A549 (cell line): ENCODE data around the gene PDE6G.

Experiments
- CBX8 ChIP-seq: fragments of 200-600 bp; sonication (generic); IDR thresholded peaks from 2 replicates; pipeline ENCODE4 v1.6.1; 2016
- CHD2 ChIP-seq: fragments of 150-350 bp; IDR thresholded peaks from 2 replicates; pipeline ENCODE4 v1.6.1; 2014; ENCODE audit warnings: low read length; ENCODE audit not compliant: partially characterized antibody
- EP300 ChIP-seq, 2 experiments: fragments of >200 bp; sonication (Bioruptor Twin); formaldehyde crosslinking; IDR thresholded peaks; 2 replicates in 1 of 2; 3 replicates in 1 of 2; pipeline ENCODE4 v1.6.1; 2016 to 2017
- MAZ ChIP-seq: fragments of 150-350 bp; IDR thresholded peaks from 2 replicates; pipeline ENCODE4 v1.6.1; 2014; ENCODE audit warnings: antibody characterized with exemption, low read depth, low read length, borderline replicate concordance
- POLR2A ChIP-seq: IDR thresholded peaks from 2 replicates; pipeline ENCODE4 v1.6.1; 2012; ENCODE audit warnings: mild to moderate bottlenecking, low read length
- RFX5 ChIP-seq: fragments of 450-650 bp; IDR thresholded peaks from 2 replicates; pipeline ENCODE4 v1.7.1; 2014; ENCODE audit warnings: antibody characterized with exemption, mild to moderate bottlenecking, moderate library complexity
- TF ChIP-seq, protein P1 (sequence below): IDR thresholded peaks from 2 replicates; pipeline ENCODE4 v1.6.1; 2012
- TF ChIP-seq, protein P2 (sequence below): fragments of 150-350 bp; IDR thresholded peaks from 2 replicates; pipeline ENCODE4 v1.6.1; 2014; ENCODE audit warnings: low read depth, mild to moderate bottlenecking, low read length
- TF ChIP-seq, protein P3 (sequence below): fragments of >200 bp; sonication (Bioruptor Twin); formaldehyde crosslinking; IDR thresholded peaks from 3 replicates; pipeline ENCODE4 v1.5.1; 2016
- TF ChIP-seq, protein P4 (sequence below): IDR thresholded peaks from 2 replicates; pipeline ENCODE4 v1.6.1; 2012

DNA sequence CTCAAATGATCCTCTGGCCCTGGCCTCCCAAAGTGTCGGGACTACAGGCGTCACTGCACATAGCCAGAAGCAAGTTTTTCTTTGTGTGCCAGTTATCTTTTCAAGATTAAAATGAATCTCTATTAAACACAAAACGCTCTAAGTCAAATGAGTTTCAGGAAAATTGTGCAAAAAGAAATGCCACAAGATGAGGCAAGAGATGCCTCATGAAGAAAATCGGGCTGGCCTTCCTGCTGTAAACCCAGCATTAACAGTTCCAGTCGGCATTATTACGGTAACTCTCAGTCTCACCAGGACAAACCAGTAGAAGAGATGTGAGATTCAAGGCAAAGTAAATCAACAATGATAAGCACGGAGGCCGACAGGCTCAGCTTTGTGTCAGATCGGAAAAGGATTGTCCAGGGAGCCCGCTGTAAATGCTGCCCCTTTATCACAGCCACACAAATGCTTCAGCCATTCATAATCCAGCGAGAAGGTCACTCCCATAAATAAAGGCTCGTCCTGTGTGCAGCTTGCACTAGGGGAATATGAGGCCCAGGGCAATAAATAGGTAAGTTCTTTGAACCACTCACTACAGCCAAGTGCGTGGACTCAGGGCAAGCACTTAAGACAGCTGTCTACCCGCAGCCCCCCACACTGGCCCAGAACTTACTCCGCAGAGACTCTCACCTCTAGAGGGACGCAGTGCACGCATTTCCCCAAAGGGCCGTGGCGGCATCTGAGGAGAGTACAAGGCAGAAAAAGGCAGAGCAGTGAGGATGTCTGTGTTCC lies 46.6 kb downstream of the PDE6G start:
- TF ChIP-seq RFX5 (no peak), POLR2A (no peak), EP300 (IDR thresholded peaks at IDR 0.05) (no peak), MAZ (no peak), CHD2 (no peak), CBX8 (no peak)
- TF ChIP-seq, protein P1, sequence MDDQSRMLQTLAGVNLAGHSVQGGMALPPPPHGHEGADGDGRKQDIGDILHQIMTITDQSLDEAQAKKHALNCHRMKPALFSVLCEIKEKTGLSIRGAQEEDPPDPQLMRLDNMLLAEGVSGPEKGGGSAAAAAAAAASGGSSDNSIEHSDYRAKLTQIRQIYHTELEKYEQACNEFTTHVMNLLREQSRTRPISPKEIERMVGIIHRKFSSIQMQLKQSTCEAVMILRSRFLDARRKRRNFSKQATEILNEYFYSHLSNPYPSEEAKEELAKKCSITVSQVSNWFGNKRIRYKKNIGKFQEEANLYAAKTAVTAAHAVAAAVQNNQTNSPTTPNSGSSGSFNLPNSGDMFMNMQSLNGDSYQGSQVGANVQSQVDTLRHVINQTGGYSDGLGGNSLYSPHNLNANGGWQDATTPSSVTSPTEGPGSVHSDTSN = no peak
- TF ChIP-seq, protein P2, sequence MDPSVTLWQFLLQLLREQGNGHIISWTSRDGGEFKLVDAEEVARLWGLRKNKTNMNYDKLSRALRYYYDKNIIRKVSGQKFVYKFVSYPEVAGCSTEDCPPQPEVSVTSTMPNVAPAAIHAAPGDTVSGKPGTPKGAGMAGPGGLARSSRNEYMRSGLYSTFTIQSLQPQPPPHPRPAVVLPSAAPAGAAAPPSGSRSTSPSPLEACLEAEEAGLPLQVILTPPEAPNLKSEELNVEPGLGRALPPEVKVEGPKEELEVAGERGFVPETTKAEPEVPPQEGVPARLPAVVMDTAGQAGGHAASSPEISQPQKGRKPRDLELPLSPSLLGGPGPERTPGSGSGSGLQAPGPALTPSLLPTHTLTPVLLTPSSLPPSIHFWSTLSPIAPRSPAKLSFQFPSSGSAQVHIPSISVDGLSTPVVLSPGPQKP = no peak
- TF ChIP-seq, protein P3, sequence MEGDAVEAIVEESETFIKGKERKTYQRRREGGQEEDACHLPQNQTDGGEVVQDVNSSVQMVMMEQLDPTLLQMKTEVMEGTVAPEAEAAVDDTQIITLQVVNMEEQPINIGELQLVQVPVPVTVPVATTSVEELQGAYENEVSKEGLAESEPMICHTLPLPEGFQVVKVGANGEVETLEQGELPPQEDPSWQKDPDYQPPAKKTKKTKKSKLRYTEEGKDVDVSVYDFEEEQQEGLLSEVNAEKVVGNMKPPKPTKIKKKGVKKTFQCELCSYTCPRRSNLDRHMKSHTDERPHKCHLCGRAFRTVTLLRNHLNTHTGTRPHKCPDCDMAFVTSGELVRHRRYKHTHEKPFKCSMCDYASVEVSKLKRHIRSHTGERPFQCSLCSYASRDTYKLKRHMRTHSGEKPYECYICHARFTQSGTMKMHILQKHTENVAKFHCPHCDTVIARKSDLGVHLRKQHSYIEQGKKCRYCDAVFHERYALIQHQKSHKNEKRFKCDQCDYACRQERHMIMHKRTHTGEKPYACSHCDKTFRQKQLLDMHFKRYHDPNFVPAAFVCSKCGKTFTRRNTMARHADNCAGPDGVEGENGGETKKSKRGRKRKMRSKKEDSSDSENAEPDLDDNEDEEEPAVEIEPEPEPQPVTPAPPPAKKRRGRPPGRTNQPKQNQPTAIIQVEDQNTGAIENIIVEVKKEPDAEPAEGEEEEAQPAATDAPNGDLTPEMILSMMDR = no peak
- TF ChIP-seq, protein P4, sequence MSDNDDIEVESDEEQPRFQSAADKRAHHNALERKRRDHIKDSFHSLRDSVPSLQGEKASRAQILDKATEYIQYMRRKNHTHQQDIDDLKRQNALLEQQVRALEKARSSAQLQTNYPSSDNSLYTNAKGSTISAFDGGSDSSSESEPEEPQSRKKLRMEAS = no peak
